KMS-11 (cell line): ENCODE measurements around the gene PDE10A.

Source experiments
- H2AFZ ChIP-seq: fragments of 200-600 bp; sonication (generic); 2 replicates; pipeline ENCODE4 v1.6.1; 2016; ENCODE audit warnings: antibody characterized with exemption, mixed run types, low read depth
- H3K27ac ChIP-seq: fragments of 200-600 bp; sonication (generic); 2 replicates; pipeline ENCODE4 v1.6.1; 2016; ENCODE audit warnings: mild to moderate bottlenecking, mixed run types
- H3K27me3 ChIP-seq: fragments of 200-600 bp; sonication (generic); 2 replicates; pipeline ENCODE4 v1.6.1; 2017; ENCODE audit warnings: mild to moderate bottlenecking, low read depth, mixed run types, moderate library complexity; ENCODE audit not compliant: insufficient read depth
- H3K36me3 ChIP-seq: fragments of 200-600 bp; sonication (generic); 2 replicates; pipeline ENCODE4 v1.6.1; 2017; ENCODE audit warnings: mild to moderate bottlenecking, mixed run types; ENCODE audit not compliant: insufficient read depth
- H3K4me1 ChIP-seq: fragments of 200-600 bp; sonication (generic); 2 replicates; pipeline ENCODE4 v1.6.1; 2016; ENCODE audit warnings: mild to moderate bottlenecking, low read depth, mixed run types; ENCODE audit not compliant: poor library complexity, severe bottlenecking
- H3K4me2 ChIP-seq: fragments of 200-600 bp; sonication (generic); 2 replicates; pipeline ENCODE4 v1.7.0; 2016; ENCODE audit warnings: mild to moderate bottlenecking, mixed run types
- H3K4me3 ChIP-seq: fragments of 200-600 bp; sonication (generic); IDR thresholded peaks from 2 replicates; pipeline ENCODE4 v1.6.1; 2017; ENCODE audit warnings: low read depth, low read length, mixed read lengths; ENCODE audit not compliant: insufficient read depth
- H3K79me2 ChIP-seq: fragments of 200-600 bp; sonication (generic); 2 replicates; pipeline ENCODE4 v1.6.1; 2016; ENCODE audit warnings: low read depth, mixed run types; ENCODE audit not compliant: insufficient read depth
- H3K9ac ChIP-seq: fragments of 200-600 bp; sonication (generic); 2 replicates; pipeline ENCODE4 v1.6.1; 2016; ENCODE audit warnings: mild to moderate bottlenecking, mixed run types
- H4K20me1 ChIP-seq: fragments of 200-600 bp; sonication (generic); 2 replicates; pipeline ENCODE4 v1.6.1; 2016; ENCODE audit warnings: mild to moderate bottlenecking, mixed run types; ENCODE audit not compliant: insufficient read depth
- TF ChIP-seq, protein P1 (sequence below): fragments of 200-600 bp; sonication (generic); conservative IDR thresholded peaks from 2 replicates; pipeline ENCODE4 v1.6.1; 2017; ENCODE audit warnings: low read depth, mild to moderate bottlenecking, antibody characterized with exemption, low read length, moderate library complexity, mixed read lengths

The PDE10A gene

GRCh38 chr6:165365371-165365770 lies 297.7 kb downstream of the PDE10A start:
- H3K79me2 ChIP-seq, result no peaks in the 10 kb centered on the region

GRCh38 chr6:165345700-165346099 lies 317.3 kb downstream of the PDE10A start:
- no peak overlapping the region for H2AFZ ChIP-seq
- no peaks in the 10 kb centered on the region for H3K27me3 ChIP-seq
- no peak overlapping the region for H3K9ac ChIP-seq
- no peak overlapping the region for H3K27ac ChIP-seq
- no peaks in the 10 kb centered on the region for H3K4me1 ChIP-seq
- TF ChIP-seq, protein P1, sequence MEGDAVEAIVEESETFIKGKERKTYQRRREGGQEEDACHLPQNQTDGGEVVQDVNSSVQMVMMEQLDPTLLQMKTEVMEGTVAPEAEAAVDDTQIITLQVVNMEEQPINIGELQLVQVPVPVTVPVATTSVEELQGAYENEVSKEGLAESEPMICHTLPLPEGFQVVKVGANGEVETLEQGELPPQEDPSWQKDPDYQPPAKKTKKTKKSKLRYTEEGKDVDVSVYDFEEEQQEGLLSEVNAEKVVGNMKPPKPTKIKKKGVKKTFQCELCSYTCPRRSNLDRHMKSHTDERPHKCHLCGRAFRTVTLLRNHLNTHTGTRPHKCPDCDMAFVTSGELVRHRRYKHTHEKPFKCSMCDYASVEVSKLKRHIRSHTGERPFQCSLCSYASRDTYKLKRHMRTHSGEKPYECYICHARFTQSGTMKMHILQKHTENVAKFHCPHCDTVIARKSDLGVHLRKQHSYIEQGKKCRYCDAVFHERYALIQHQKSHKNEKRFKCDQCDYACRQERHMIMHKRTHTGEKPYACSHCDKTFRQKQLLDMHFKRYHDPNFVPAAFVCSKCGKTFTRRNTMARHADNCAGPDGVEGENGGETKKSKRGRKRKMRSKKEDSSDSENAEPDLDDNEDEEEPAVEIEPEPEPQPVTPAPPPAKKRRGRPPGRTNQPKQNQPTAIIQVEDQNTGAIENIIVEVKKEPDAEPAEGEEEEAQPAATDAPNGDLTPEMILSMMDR, result no peak
- no peaks in the 10 kb centered on the region for H3K36me3 ChIP-seq
- no peaks in the 10 kb centered on the region for H3K79me2 ChIP-seq
- no peaks in the 10 kb centered on the region for H4K20me1 ChIP-seq
- H3K4me3 ChIP-seq, result no peak overlapping the region
- H3K4me2 ChIP-seq, result no peak overlapping the region

More at GRCh38 chr6:165365371-165365770, 297.7 kb downstream of the PDE10A start:
- Histone ChIP-seq H3K36me3 (no peaks in the 10 kb centered on the region), H3K4me2 (no peak overlapping the region), H3K4me3 (no peak overlapping the region), H2AFZ (no peak overlapping the region), H3K27me3 (no peaks in the 10 kb centered on the region), H3K27ac (no peak overlapping the region), H3K4me1 (no peaks in the 10 kb centered on the region), H4K20me1 (no peaks in the 10 kb centered on the region), H3K9ac (no peak overlapping the region)
- TF ChIP-seq, protein P1, result no peak

DNA sequence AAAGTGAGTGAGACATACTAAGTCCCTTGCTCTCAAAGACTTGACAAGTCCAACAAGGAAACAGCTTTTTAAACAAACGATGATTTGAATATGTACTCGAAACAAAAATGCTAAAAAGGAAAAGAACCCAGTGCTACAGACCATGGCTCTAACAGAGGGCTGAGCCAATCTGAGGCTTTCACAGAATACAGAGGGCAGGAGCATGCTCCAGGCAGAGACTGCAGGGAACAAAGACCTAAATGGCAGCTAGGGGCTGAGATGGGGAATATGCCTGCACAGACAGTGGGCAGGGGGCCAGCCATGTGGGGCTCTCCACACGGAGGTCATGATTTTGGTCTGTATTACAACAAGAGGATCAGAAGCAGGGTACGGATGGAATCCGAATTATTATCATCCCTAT lies 322.5 kb downstream of the PDE10A start:
- Histone ChIP-seq H3K27ac (no peak overlapping the region), H3K4me1 (no peaks in the 10 kb centered on the region), H2AFZ (no peak overlapping the region), H4K20me1 (no peaks in the 10 kb centered on the region), H3K27me3 (no peaks in the 10 kb centered on the region), H3K9ac (no peak overlapping the region), H3K79me2 (no peaks in the 10 kb centered on the region), H3K4me3 (no peak overlapping the region), H3K36me3 (no peaks in the 10 kb centered on the region), H3K4me2 (no peak overlapping the region)
- TF ChIP-seq, protein P1, result no peak

DNA sequence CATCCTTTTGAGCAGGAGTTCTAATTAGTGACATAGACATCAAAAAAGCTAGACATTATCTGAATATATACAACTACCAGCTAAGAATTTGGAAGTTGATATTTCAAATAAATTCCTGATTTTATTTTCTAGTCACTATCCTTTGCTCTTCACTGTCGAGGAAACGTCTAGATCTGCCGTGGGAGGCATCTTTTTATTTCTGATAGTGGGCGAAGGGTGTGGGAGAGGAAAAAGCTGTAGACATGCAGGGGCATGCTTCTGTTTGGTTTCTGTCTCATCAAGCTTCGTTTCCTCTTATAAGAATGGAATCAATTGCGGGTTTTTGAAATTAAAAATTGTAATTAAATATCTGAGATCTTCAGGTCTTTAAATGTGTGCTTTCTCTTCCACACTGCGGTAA lies 337.4 kb downstream of the PDE10A start:
- no peaks in the 10 kb centered on the region for H3K27me3 ChIP-seq
- H3K27ac ChIP-seq, result no peak overlapping the region
- no peaks in the 10 kb centered on the region for H3K4me1 ChIP-seq
- no peak overlapping the region for H3K4me3 ChIP-seq
- no peaks in the 10 kb centered on the region for H3K36me3 ChIP-seq
- no peaks in the 10 kb centered on the region for H3K79me2 ChIP-seq
- H3K9ac ChIP-seq, result no peak overlapping the region
- no peak overlapping the region for H3K4me2 ChIP-seq
- no peaks in the 10 kb centered on the region for H4K20me1 ChIP-seq
- TF ChIP-seq, protein P1, result no peak
- H2AFZ ChIP-seq, result no peak overlapping the region
